ENCODE measurements around the gene PRUNE1.

- TF ChIP-seq CTCF (IDR thresholded peaks at IDR 0.05; ENCODE audit: low read depth, low read length) (no peak), POLR2A (IDR thresholded peaks at IDR 0.05; ENCODE audit: extremely low read depth, insufficient read length) (no peak), MYC (IDR thresholded peaks at IDR 0.05; ENCODE audit: low read depth, low read length) (no peak), MAX (IDR thresholded peaks at IDR 0.05; ENCODE audit: low read depth, low read length) (no peak)
Observed at GRCh38 chr1:151002051-151002450, 6.2 kb upstream of the PRUNE1 start.

Data from NB4 (cell line).